Measurements from ENCODE around the gene DIS3L.
"Not testable (repeated sequence)": the region's sequence is repeated elsewhere in the genome, so short reads cannot be mapped to it uniquely, and the experiment has no call there.

Gene DIS3L

GRCh38 chr15:66378814-66379430 is 85.6 kb downstream of the DIS3L start:
- TF ChIP-seq, protein P1, sequence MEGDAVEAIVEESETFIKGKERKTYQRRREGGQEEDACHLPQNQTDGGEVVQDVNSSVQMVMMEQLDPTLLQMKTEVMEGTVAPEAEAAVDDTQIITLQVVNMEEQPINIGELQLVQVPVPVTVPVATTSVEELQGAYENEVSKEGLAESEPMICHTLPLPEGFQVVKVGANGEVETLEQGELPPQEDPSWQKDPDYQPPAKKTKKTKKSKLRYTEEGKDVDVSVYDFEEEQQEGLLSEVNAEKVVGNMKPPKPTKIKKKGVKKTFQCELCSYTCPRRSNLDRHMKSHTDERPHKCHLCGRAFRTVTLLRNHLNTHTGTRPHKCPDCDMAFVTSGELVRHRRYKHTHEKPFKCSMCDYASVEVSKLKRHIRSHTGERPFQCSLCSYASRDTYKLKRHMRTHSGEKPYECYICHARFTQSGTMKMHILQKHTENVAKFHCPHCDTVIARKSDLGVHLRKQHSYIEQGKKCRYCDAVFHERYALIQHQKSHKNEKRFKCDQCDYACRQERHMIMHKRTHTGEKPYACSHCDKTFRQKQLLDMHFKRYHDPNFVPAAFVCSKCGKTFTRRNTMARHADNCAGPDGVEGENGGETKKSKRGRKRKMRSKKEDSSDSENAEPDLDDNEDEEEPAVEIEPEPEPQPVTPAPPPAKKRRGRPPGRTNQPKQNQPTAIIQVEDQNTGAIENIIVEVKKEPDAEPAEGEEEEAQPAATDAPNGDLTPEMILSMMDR (IDR thresholded peaks at IDR 0.05; ENCODE audit: insufficient read depth, missing control alignments), result no peak
- FAIRE-seq, result no peak
- DNase-seq (ENCODE audit: insufficient read length, low spot score), result no peak

GRCh38 chr15:66381376-66381775 is 88.0 kb downstream of the DIS3L start:
- DNase-seq (ENCODE audit: insufficient read length, low spot score); FAIRE-seq: not testable (repeated sequence)
